Psoas muscle (tissue), 8 donors: ENCODE data around the gene RABGAP1L. TPM values are rescaled to one million over a fixed set of nuclear protein-coding genes. Genes with fewer than 3 reads are reported as not detected.

Experiments
- ATAC-seq, 4 donors: fragments of 200-7000 bp; cut with Tn5 transposase; one replicate each; pipeline ENCODE4 v1.9.1; 2020; ENCODE audit warnings: moderate library complexity in 3 of 4, mild to moderate bottlenecking in 2 of 4
- DNase-seq, 2 donors: peaks; one replicate each; pipeline ENCODE4 v3.0.0-alpha.2; 2020
- H3K27ac ChIP-seq: fragments of 200-600 bp; one replicate; pipeline ENCODE4 v1.8.0; 2022
- H3K27me3 ChIP-seq, 3 donors: fragments of 200-600 bp in 1 of 3; one replicate each; pipeline versions ENCODE4 v1.6.1 to v1.8.0; 2013 to 2022; ENCODE audit warnings: low read length in 2 of 3, mild to moderate bottlenecking in 2 of 3, moderate library complexity in 1 of 3; ENCODE audit not compliant: insufficient read depth in 3 of 3
- H3K36me3 ChIP-seq, 2 donors: fragments of 200-600 bp in 1 of 2; one replicate each; pipeline versions ENCODE4 v1.6.1 to v1.8.0; 2013 to 2022; ENCODE audit warnings: low read depth in 1 of 2, mild to moderate bottlenecking in 1 of 2, moderate library complexity in 1 of 2; ENCODE audit not compliant: insufficient read depth in 1 of 2
- H3K4me1 ChIP-seq: fragments of 200-600 bp; one replicate; pipeline ENCODE4 v1.8.0; 2022
- H3K4me3 ChIP-seq: fragments of 200-600 bp; one replicate; pipeline ENCODE4 v1.8.0; 2022; ENCODE audit warnings: mild to moderate bottlenecking
- H3K9me3 ChIP-seq: fragments of 200-600 bp; one replicate; pipeline ENCODE4 v1.8.0; 2022
- WGBS, 3 donors: extraction: QIAGEN DNeasy Blood & Tissue Kit; methylation state at CpG; one replicate each; pipeline versions ENCODE4 v1.1.6 to v1.1.7; 2013; 5-methylcytosine and 5-hydroxymethylcytosine counted together
- intact Hi-C, 2 donors: fragments of 100-400 bp; cut with DNase I; formaldehyde crosslinking; loops; one replicate each; pipeline versions ENCODE4 v1.11.0 to v1.14.2; 2022
- polyA plus RNA-seq, 3 donors: library from polyadenylated mRNA; stranded (reverse); fragments of 200-250 nt; gene quantifications; one replicate each; pipeline ENCODE4 v1.2.3, GENCODE V29; 2013
- total RNA-seq, 4 donors: library from RNA; stranded (reverse); fragmentation: NEBNext Ultra II Directional in 2 of 4; extraction: Animal tissue kit (Norgen Biotek cat#: 25700) in 2 of 4; gene quantifications; one replicate each; pipeline versions ENCODE4 v1.2.1 to v1.2.4, GENCODE V29; 2021 to 2023
- TF ChIP-seq, protein P1 (sequence below): fragments of 200-600 bp; IDR thresholded peaks from one replicate; pipeline ENCODE4 v1.8.0; 2022; ENCODE audit warnings: antibody characterized with exemption
- donor health status: healthy with polysubstance abuse.
- donor health status: DM: no; HTN: no; CAD: no; lungs with moderate emphysema.
- donor health status: Bipolar disorder and iron deficiency.
- donor health status: healthy.
- donor health status: DM: yes; HTN: yes; CAD: no.
- donor health status: DM: no; HTN: no; CAD: no.
- donor health status: DM: no; HTN: no; CAD: no.
- donor health status: DM: yes; HTN: yes; CAD: no.

The RABGAP1L gene
- total and polyA plus RNA-seq, 7 donors = 2.9 to 14.4 (median 8.7) TPM

DNA sequence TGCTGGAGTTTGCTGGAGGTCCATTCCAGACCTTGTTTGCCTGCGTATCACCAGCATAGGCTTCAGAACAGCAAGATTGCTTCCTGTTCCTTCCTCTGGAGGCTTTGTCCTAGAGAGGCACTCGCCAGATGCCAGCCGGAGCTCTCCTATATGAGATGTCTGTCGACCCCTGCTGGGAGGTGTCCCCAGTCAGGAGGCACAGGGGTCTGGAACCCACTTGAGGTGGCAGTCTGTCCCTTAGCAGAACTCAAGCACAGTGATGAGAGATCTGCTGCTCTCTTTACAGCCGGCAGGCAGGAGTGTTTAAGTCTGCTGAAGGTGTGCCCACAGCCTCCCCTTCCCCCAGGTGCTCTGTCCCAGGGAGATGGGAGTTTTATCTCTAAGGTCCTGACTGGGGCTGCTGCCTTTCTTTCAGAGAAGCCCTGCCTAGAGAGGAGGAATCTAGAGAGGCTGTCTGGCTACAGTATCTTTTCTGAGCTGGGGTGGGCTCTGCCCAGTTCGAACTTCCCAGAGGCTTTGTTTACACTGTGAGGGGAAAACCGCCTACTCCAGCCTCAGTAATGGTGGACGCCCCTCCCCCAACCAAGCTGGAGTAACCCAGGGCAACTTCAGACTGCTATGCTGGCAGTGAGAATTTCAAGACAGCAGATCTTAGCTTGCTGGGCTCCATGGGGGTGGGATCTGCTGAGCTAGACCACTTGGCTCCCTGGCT is 493.4 kb downstream of the RABGAP1L start:
- no peak overlapping the region for H3K4me3 ChIP-seq
- no peak for DNase-seq
- no peaks in the 10 kb centered on the region for H3K9me3 ChIP-seq
- intact Hi-C loops = no loop called here
- no peaks in the 10 kb centered on the region for H3K27me3 ChIP-seq
- no peaks in the 10 kb centered on the region for H3K4me1 ChIP-seq
- TF ChIP-seq, protein P1, sequence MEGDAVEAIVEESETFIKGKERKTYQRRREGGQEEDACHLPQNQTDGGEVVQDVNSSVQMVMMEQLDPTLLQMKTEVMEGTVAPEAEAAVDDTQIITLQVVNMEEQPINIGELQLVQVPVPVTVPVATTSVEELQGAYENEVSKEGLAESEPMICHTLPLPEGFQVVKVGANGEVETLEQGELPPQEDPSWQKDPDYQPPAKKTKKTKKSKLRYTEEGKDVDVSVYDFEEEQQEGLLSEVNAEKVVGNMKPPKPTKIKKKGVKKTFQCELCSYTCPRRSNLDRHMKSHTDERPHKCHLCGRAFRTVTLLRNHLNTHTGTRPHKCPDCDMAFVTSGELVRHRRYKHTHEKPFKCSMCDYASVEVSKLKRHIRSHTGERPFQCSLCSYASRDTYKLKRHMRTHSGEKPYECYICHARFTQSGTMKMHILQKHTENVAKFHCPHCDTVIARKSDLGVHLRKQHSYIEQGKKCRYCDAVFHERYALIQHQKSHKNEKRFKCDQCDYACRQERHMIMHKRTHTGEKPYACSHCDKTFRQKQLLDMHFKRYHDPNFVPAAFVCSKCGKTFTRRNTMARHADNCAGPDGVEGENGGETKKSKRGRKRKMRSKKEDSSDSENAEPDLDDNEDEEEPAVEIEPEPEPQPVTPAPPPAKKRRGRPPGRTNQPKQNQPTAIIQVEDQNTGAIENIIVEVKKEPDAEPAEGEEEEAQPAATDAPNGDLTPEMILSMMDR = no peak
- H3K36me3 ChIP-seq = no peaks in the 10 kb centered on the region
- 64 to 70% (median 70%) methylated on average over 8 of the region's 8 CpGs for WGBS, 3 donors
- no peak for ATAC-seq
- H3K27ac ChIP-seq = no peak overlapping the region

DNA sequence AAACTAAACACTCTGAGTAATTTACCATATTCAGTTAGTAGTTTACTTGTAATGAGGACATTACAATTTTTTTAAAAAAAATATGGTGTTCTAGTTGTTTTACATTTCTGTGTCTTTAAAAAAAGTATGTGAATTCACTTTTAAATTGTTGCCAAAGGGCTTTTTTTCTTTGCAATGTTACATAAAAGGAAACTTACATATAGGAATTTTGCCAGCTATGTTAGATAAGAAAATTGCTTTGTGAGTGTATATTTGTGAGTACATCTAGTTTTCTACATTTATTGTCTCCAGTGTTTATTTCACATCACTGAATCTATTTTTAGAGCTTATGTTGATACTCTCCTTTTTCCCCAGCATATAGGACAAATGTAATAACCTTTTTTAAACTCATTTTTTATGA is 495.2 kb downstream of the RABGAP1L start:
- no peak overlapping the region for H3K4me3 ChIP-seq
- H3K36me3 ChIP-seq = no peaks in the 10 kb centered on the region
- no peaks in the 10 kb centered on the region for H3K4me1 ChIP-seq
- ATAC-seq = no peak
- intact Hi-C loops = no loop called here
- DNase-seq = no peak
- no peak overlapping the region for H3K27ac ChIP-seq
- TF ChIP-seq, protein P1 = no peak
- H3K9me3 ChIP-seq = no peaks in the 10 kb centered on the region
- H3K27me3 ChIP-seq = no peaks in the 10 kb centered on the region

DNA sequence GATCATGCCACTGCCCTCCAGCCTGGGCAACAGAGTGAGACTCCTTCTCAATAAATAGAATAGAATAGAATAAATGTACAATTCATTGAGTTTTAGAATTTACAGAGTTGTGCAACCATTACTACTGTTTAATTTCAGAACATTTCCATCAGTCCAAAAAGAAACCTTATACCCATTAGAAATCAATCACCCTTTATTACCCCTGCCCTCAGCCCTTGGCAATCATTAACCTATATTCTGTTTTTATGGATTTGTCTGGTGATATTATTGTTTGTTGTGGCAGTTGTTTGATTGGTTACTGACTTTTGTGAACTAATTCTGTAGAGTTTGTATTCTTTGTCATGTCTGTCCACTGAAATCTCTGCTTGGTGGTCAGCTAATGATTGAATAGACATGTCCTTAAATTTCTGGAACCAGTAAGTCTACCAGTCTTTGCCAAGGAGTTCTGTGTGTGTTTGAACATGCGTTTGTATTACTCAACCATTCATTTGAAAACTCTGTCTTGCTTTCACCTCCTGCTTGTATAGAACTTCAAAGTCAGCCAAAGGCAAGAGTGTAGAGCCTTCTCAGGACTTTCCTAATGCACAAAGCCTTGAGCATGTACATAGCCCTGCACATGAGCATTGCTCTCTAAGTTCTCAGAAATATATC is 497.2 kb downstream of the RABGAP1L start:
- no peak overlapping the region for H3K4me3 ChIP-seq
- WGBS, 3 donors = 86 to 90% (median 90%) methylated on average over 1 of the region's 1 CpG
- H3K4me1 ChIP-seq = no peaks in the 10 kb centered on the region
- ATAC-seq = no peak
- TF ChIP-seq, protein P1 = no peak
- no peaks in the 10 kb centered on the region for H3K36me3 ChIP-seq
- no peak for DNase-seq
- no peak overlapping the region for H3K27ac ChIP-seq
- H3K27me3 ChIP-seq = no peaks in the 10 kb centered on the region
- no peaks in the 10 kb centered on the region for H3K9me3 ChIP-seq
- intact Hi-C loops = no loop called here

DNA sequence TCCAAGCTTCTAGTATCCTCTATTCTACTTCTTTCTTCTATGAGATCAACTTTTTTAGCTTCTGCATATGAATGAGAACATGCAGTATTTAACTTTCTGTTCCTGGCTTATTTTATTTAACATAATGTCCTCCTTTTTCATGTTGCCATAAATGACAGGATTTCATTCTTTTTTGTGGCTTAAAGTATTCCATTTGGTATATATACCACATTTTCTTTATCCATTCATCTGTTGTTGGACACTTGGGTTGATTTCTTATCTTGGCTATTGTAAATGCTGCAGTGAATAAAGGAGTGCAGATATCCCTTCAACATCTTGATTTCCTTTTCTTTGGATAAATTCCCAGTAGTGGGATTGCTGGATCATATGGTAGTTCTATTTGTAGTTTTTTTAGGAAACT is 498.1 kb downstream of the RABGAP1L start:
- Histone ChIP-seq H3K9me3 (no peaks in the 10 kb centered on the region), H3K27me3 (no peaks in the 10 kb centered on the region), H3K4me3 (no peak overlapping the region), H3K27ac (no peak overlapping the region), H3K4me1 (no peaks in the 10 kb centered on the region), H3K36me3 (no peaks in the 10 kb centered on the region)
- TF ChIP-seq, protein P1 = no peak
- no peak for DNase-seq
- intact Hi-C loops = no loop called here
- no peak for ATAC-seq
